ENCODE measurements around the gene SH3TC1. TPM values are rescaled to one million over a fixed set of nuclear protein-coding genes. Genes with fewer than 3 reads are reported as not detected.
A peak's percentile ranks its signal among the peaks of the same experiment; 100 is the strongest.

Gene SH3TC1
- total RNA-seq, 1 donor from 2014 or later, result 73.1 TPM

DNA sequence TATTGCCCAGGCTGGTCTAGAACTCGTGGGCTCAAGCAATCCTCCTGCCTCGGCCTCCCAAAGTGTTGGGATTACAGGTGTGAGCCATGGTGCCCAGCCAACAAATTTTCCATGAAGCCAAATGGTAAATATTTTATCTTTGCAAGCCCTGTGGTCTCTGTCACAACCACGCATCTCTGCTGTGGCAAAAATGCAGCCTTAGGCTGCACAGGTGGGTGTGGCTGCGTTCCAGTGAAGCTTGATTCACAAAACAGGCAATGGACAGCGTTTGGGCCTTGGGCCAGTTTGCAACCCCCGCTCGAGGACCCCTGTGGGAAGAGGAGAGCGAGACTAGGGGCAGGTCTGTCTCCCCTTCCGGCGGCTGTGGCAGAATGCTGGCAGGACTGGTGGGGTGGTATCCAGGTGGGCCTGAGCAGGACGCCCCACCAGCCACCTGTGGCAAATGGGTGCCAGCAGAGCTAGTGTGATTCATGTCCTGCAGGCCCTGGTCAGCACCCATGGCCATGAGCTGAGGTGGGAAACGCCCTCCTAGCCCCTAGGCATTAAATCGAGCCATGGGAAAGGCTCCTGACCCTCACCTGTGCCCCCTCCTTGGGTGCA is 90.2 kb downstream of the SH3TC1 start:
- TF ChIP-seq, protein P1, sequence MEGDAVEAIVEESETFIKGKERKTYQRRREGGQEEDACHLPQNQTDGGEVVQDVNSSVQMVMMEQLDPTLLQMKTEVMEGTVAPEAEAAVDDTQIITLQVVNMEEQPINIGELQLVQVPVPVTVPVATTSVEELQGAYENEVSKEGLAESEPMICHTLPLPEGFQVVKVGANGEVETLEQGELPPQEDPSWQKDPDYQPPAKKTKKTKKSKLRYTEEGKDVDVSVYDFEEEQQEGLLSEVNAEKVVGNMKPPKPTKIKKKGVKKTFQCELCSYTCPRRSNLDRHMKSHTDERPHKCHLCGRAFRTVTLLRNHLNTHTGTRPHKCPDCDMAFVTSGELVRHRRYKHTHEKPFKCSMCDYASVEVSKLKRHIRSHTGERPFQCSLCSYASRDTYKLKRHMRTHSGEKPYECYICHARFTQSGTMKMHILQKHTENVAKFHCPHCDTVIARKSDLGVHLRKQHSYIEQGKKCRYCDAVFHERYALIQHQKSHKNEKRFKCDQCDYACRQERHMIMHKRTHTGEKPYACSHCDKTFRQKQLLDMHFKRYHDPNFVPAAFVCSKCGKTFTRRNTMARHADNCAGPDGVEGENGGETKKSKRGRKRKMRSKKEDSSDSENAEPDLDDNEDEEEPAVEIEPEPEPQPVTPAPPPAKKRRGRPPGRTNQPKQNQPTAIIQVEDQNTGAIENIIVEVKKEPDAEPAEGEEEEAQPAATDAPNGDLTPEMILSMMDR (IDR thresholded peaks at IDR 0.05), result no peak
- Histone ChIP-seq H3K9me3 (no peaks in the 10 kb centered on the region), H3K27me3 (ENCODE audit: low read depth) (no peaks in the 10 kb centered on the region), H3K4me3 (no peak overlapping the region), H3K27ac (no peak overlapping the region), H3K4me1 (no peaks in the 10 kb centered on the region), H3K36me3 (no peaks in the 10 kb centered on the region)
- no peak for ATAC-seq
- intact Hi-C loops (cut with DNase I), result no loop called here
- peak; percentile 23 for DNase-seq

- no peaks in the 10 kb centered on the region for H3K4me1 ChIP-seq
- no peak for ATAC-seq
- no peaks in the 10 kb centered on the region for H3K36me3 ChIP-seq
- intact Hi-C loops (cut with DNase I), result no loop called here
- no peaks in the 10 kb centered on the region for H3K27me3 ChIP-seq (ENCODE audit: low read depth)
- DNase-seq, result peak; percentile 17
- H3K27ac ChIP-seq, result no peak overlapping the region
- no peaks in the 10 kb centered on the region for H3K9me3 ChIP-seq
- TF ChIP-seq, protein P1 (IDR thresholded peaks at IDR 0.05), result no peak
- no peak overlapping the region for H3K4me3 ChIP-seq
Observed at GRCh38 chr4:8289956-8290700, 91.0 kb downstream of the SH3TC1 start.

DNA sequence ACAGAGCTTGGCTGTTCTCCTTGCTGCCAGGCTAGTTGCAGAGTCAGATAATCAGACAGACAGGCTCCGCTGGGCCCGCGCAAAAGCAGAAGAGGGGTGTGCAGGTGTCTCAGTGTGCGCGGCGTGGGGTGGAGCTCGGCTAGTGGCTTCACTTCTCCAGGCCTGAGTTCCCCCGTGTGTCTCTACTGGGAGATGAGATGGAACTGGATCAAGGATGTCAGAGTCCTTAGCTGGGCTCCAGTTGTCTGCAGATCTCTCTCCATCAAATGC is 91.5 kb downstream of the SH3TC1 start:
- Histone ChIP-seq H3K4me3 (no peak overlapping the region), H3K27ac (no peak overlapping the region), H3K27me3 (ENCODE audit: low read depth) (no peaks in the 10 kb centered on the region), H3K4me1 (no peaks in the 10 kb centered on the region), H3K36me3 (peaks cover under 1% of the 10 kb centered on the region), H3K9me3 (no peaks in the 10 kb centered on the region)
- ATAC-seq (no peak), DNase-seq (peak; percentile 26)
- TF ChIP-seq, protein P1 (IDR thresholded peaks at IDR 0.05), result no peak
- intact Hi-C loops (cut with DNase I), result no loop called here

Other genes starting within 250 kb of the SH3TC1 start
- gene ABLIM2, start 40.5 kb upstream of the SH3TC1 start, total RNA-seq, result 5.2 TPM
- gene HTRA3, start 70.5 kb downstream of the SH3TC1 start, total RNA-seq, result 15.5 TPM
- gene ACOX3, start 241.4 kb downstream of the SH3TC1 start, total RNA-seq, result 30.4 TPM
- 23.9 TPM for gene TRMT44, start 241.5 kb downstream of the SH3TC1 start, total RNA-seq